NT2/D1 (cell line): Measurements from ENCODE around the gene ZNF184.

ENCODE experiments used
- SUZ12 ChIP-seq: IDR thresholded peaks from 2 replicates; pipeline ENCODE4 v1.6.1; 2011; ENCODE audit not compliant: insufficient read length, insufficient read depth; ENCODE audit errors: extremely low read depth
- YY1 ChIP-seq: IDR thresholded peaks from 2 replicates; pipeline ENCODE4 v1.6.1; 2011; ENCODE audit not compliant: insufficient read length, insufficient read depth
- ZNF274 ChIP-seq: IDR thresholded peaks from 2 replicates; pipeline ENCODE4 v1.6.1; 2011; ENCODE audit warnings: mild to moderate bottlenecking, low read depth, low read length

- TF ChIP-seq SUZ12: no peak
- peak; percentile 39 for TF ChIP-seq YY1
- TF ChIP-seq ZNF274: no peak
These were observed 45.3 kb upstream of the ZNF184 start for GRCh38 chr6:27517928-27518787.
